Activated naive CD4-positive, alpha-beta T cell treated with Interleukin-2 at 50 U/mL for 16 hours (primary cell): ENCODE data around the gene GDF7.

ENCODE experiments used
- DNase-seq: peaks from one replicate; pipeline ENCODE4 v3.0.0-alpha.2; 2020

Gene GDF7

GRCh38 chr2:20646446-20646845 lies 20.5 kb upstream of the GDF7 start:
- DNase-seq: no peak

- DNase-seq: no peak
Measured at GRCh38 chr2:20647211-20647610, 19.7 kb upstream of the GDF7 start.

GRCh38 chr2:20647738-20648137 lies 19.2 kb upstream of the GDF7 start:
- DNase-seq: no peak

GRCh38 chr2:20648206-20648605 lies 18.7 kb upstream of the GDF7 start:
- no peak for DNase-seq

- DNase-seq: no peak
Measured at GRCh38 chr2:20648831-20649230, 18.1 kb upstream of the GDF7 start.

- DNase-seq: no peak
Measured at GRCh38 chr2:20649576-20649975, 17.4 kb upstream of the GDF7 start.

GRCh38 chr2:20649976-20650375 lies 17.0 kb upstream of the GDF7 start:
- DNase-seq: no peak

GRCh38 chr2:20650393-20650876 lies 16.5 kb upstream of the GDF7 start:
- DNase-seq: peak; percentile 17

- peak; percentile 87 for DNase-seq
Measured at GRCh38 chr2:20650877-20651730, 15.8 kb upstream of the GDF7 start, which contains the start of gene HS1BP3. Gene HS1BP3, minus strand, starts transcription at chr2:20651098. Its CDS starts 35 bp downstream, at chr2:20651063.

- no peak for DNase-seq
Measured at GRCh38 chr2:20651731-20652099, 15.2 kb upstream of the GDF7 start.

- DNase-seq: no peak
Measured at GRCh38 chr2:20652141-20652540, 14.8 kb upstream of the GDF7 start.

GRCh38 chr2:20652673-20653575 lies 14.0 kb upstream of the GDF7 start:
- DNase-seq: no peak

GRCh38 chr2:20653695-20654534 lies 13.0 kb upstream of the GDF7 start:
- DNase-seq: no peak

GRCh38 chr2:20654535-20654813 lies 12.5 kb upstream of the GDF7 start:
- DNase-seq: no peak

GRCh38 chr2:20656561-20656960 lies 10.4 kb upstream of the GDF7 start:
- no peak for DNase-seq

GRCh38 chr2:20657522-20658235 lies 9.3 kb upstream of the GDF7 start:
- DNase-seq: no peak

GRCh38 chr2:20660506-20661420 lies 6.2 kb upstream of the GDF7 start:
- no peak for DNase-seq

GRCh38 chr2:20661421-20662307 lies 5.3 kb upstream of the GDF7 start:
- DNase-seq: peak; percentile 68

- no peak for DNase-seq
Measured at GRCh38 chr2:20662308-20662937, 4.5 kb upstream of the GDF7 start.
